Measurements from ENCODE around the gene AP1AR.

Gene AP1AR

DNA sequence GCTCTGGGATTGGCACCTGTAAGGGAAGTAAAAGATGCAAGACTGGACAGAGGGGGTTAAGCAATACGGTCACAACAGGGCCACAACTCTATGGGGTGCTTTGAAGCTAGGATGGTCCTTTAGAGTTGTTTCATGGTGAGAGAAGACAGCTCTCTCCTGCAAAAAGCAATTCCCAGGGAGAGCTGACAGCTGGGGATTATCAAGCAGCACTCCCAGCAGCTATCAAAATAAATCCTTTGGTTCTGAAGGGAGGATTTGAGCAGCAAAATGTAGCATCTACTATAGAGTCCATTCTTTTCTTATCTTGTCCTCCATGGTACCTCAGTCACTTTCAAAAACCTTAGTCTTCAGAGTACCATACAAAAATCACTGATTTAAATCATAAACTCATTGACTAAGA, 35.1 kb upstream of the AP1AR start:
- Histone ChIP-seq H3K4me1 (ENCODE audit: control insufficient read depth, insufficient read depth, low read depth, low read length) (no peaks in the 10 kb centered on the region), H3K4ac (ENCODE audit: low read depth in 1 of 2, low read length in 2 of 2) (no peak overlapping the region), H3K4me2 (ENCODE audit: low read length, poor library complexity, severe bottlenecking) (no peak overlapping the region), H4K8ac (ENCODE audit: low read length) (no peak overlapping the region), H2AK5ac (ENCODE audit: low read length, severe bottlenecking) (no peak overlapping the region), H2BK5ac (ENCODE audit: low read depth, low read length, poor library complexity, severe bottlenecking) (no peak overlapping the region), H3K18ac (ENCODE audit: low read depth in 1 of 2, low read length in 2 of 2) (no peak overlapping the region), H3K14ac (ENCODE audit: low read length in 2 of 2) (no peak overlapping the region), H2BK12ac (ENCODE audit: low read length in 2 of 2) (no peak overlapping the region), H4K91ac (ENCODE audit: low read length) (no peak overlapping the region), H3K9me3 (ENCODE audit: control insufficient read depth, low read length) (no peaks in the 10 kb centered on the region), H3K79me1 (replicated peaks; ENCODE audit: low read length, poor library complexity, severe bottlenecking) (no peaks in the 10 kb centered on the region), H2BK120ac (ENCODE audit: low read depth, low read length) (no peak overlapping the region), H3K23ac (ENCODE audit: low read length in 2 of 2) (no peak overlapping the region), H3K27ac (ENCODE audit: low read length, poor library complexity, severe bottlenecking) (no peak overlapping the region), H3K27me3 (ENCODE audit: control insufficient read depth in 1 of 2, insufficient read depth in 1 of 2, low read length in 2 of 2) (no peaks in the 10 kb centered on the region), H2AFZ (ENCODE audit: low read depth, low read length) (no peak overlapping the region), H3K9ac (ENCODE audit: low read length) (no peak overlapping the region), H3K4me3 (ENCODE audit: insufficient read depth in 1 of 2, low read depth in 1 of 2, low read length in 2 of 2) (no peak overlapping the region), H2BK15ac (ENCODE audit: low read depth, poor library complexity, severe bottlenecking) (no peak overlapping the region), H3K36me3 (ENCODE audit: control insufficient read depth in 1 of 2, insufficient read depth in 2 of 2, low read depth in 1 of 2, low read length in 2 of 2) (no peaks in the 10 kb centered on the region)
- 82% methylated on average over 1 of the region's 1 CpG for WGBS
- no peak for DNase-seq

DNA sequence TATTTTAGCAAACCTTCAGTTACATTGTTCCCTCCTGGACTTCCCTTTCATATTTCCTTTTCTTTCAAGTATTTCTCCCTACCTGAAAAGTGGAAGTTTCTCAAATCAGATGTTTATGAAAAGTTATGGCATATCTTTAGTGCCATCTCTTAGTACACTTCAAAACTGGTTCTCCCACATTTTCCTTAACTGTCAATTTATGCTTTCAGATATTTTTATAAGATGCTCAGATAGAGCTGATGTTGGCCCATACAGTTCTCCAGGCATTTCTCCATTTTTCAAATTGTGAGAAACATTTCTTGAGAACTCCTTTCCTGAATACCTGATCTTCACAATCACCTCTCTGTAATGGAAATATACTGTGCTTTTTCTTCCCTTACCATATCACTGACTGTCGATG, 32.5 kb upstream of the AP1AR start:
- Histone ChIP-seq H2BK120ac (ENCODE audit: low read depth, low read length) (no peak overlapping the region), H3K4me3 (ENCODE audit: insufficient read depth in 1 of 2, low read depth in 1 of 2, low read length in 2 of 2) (no peak overlapping the region), H3K4ac (ENCODE audit: low read depth in 1 of 2, low read length in 2 of 2) (no peak overlapping the region), H3K9me3 (ENCODE audit: control insufficient read depth, low read length) (no peaks in the 10 kb centered on the region), H3K27me3 (ENCODE audit: control insufficient read depth in 1 of 2, insufficient read depth in 1 of 2, low read length in 2 of 2) (no peaks in the 10 kb centered on the region), H3K14ac (ENCODE audit: low read length in 2 of 2) (no peak overlapping the region), H2AK5ac (ENCODE audit: low read length, severe bottlenecking) (no peak overlapping the region), H3K4me1 (ENCODE audit: control insufficient read depth, insufficient read depth, low read depth, low read length) (no peaks in the 10 kb centered on the region), H3K79me1 (replicated peaks; ENCODE audit: low read length, poor library complexity, severe bottlenecking) (no peaks in the 10 kb centered on the region), H4K8ac (ENCODE audit: low read length) (no peak overlapping the region), H3K4me2 (ENCODE audit: low read length, poor library complexity, severe bottlenecking) (no peak overlapping the region), H3K18ac (ENCODE audit: low read depth in 1 of 2, low read length in 2 of 2) (no peak overlapping the region), H2BK5ac (ENCODE audit: low read depth, low read length, poor library complexity, severe bottlenecking) (no peak overlapping the region), H2BK12ac (ENCODE audit: low read length in 2 of 2) (no peak overlapping the region), H3K27ac (ENCODE audit: low read length, poor library complexity, severe bottlenecking) (no peak overlapping the region), H2BK15ac (ENCODE audit: low read depth, poor library complexity, severe bottlenecking) (no peak overlapping the region), H2AFZ (ENCODE audit: low read depth, low read length) (no peak overlapping the region), H3K9ac (ENCODE audit: low read length) (no peak overlapping the region), H3K23ac (ENCODE audit: low read length in 2 of 2) (no peak overlapping the region), H4K91ac (ENCODE audit: low read length) (no peak overlapping the region), H3K36me3 (ENCODE audit: control insufficient read depth in 1 of 2, insufficient read depth in 2 of 2, low read depth in 1 of 2, low read length in 2 of 2) (no peaks in the 10 kb centered on the region)
- no peak for DNase-seq
- 100% methylated on average over 1 of the region's 1 CpG for WGBS

DNA sequence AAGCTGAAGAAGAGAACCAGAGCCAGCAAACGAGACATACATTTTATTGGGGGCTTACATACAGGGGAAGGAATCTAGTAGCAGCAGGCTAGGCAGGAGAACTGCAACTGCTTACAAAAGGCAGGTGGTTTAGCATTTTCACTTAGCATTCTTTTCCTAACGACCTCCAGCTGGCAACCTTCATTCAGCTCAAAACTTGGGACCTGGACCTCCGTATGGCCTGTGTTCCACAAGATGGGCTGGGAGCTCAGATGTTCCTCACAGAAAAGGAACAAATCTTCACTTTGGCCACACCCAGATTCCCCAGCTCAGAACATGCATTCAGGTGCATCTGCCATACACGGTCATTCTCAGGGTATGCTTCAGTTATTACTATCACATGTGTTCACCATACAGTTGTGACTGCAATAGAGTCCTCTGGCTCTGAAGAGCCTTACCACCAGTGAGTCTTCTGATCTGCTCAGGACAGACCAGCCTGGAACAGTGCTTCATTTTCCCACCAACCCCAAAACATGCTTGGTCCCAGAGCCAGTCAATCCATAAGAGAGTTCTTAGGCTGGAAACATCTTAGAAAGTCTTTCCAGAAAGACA, 29.6 kb upstream of the AP1AR start:
- Histone ChIP-seq H3K18ac (ENCODE audit: low read depth in 1 of 2, low read length in 2 of 2) (no peak overlapping the region), H3K36me3 (ENCODE audit: control insufficient read depth in 1 of 2, insufficient read depth in 2 of 2, low read depth in 1 of 2, low read length in 2 of 2) (no peaks in the 10 kb centered on the region), H3K4me1 (ENCODE audit: control insufficient read depth, insufficient read depth, low read depth, low read length) (no peaks in the 10 kb centered on the region), H4K91ac (ENCODE audit: low read length) (no peak overlapping the region), H3K23ac (ENCODE audit: low read length in 2 of 2) (no peak overlapping the region), H3K4me3 (ENCODE audit: insufficient read depth in 1 of 2, low read depth in 1 of 2, low read length in 2 of 2) (no peak overlapping the region), H2BK5ac (ENCODE audit: low read depth, low read length, poor library complexity, severe bottlenecking) (no peak overlapping the region), H3K4ac (ENCODE audit: low read depth in 1 of 2, low read length in 2 of 2) (no peak overlapping the region), H3K79me1 (replicated peaks; ENCODE audit: low read length, poor library complexity, severe bottlenecking) (no peaks in the 10 kb centered on the region), H3K9me3 (ENCODE audit: control insufficient read depth, low read length) (no peaks in the 10 kb centered on the region), H2AFZ (ENCODE audit: low read depth, low read length) (no peak overlapping the region), H4K8ac (ENCODE audit: low read length) (no peak overlapping the region), H2BK15ac (ENCODE audit: low read depth, poor library complexity, severe bottlenecking) (no peak overlapping the region), H2AK5ac (ENCODE audit: low read length, severe bottlenecking) (no peak overlapping the region), H2BK12ac (ENCODE audit: low read length in 2 of 2) (no peak overlapping the region), H3K4me2 (ENCODE audit: low read length, poor library complexity, severe bottlenecking) (no peak overlapping the region), H3K27me3 (ENCODE audit: control insufficient read depth in 1 of 2, insufficient read depth in 1 of 2, low read length in 2 of 2) (no peaks in the 10 kb centered on the region), H3K9ac (ENCODE audit: low read length) (no peak overlapping the region), H3K27ac (ENCODE audit: low read length, poor library complexity, severe bottlenecking) (no peak overlapping the region), H3K14ac (ENCODE audit: low read length in 2 of 2) (no peak overlapping the region), H2BK120ac (ENCODE audit: low read depth, low read length) (no peak overlapping the region)
- 68% methylated on average over 4 of the region's 4 CpGs for WGBS
- no peak for DNase-seq

DNA sequence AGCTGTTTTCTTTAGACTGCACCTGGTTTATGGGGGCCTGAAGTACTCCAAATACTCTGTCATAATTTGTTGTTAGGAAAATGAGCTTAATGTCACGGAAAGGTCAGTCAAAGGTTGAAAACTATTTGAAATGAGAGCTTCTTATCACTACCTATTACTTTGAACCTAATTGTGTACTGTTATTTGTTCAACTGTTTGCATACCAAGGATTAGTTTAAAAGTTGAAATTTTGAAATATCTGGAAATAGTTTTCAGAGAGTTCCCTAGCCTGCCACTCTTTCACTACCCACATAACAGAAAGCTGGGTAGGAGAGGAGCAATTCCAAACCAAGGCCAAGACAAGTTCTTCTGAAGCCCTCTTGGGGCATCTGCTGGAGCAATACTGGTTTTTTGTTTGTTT, 28.0 kb upstream of the AP1AR start:
- no peaks in the 10 kb centered on the region for H3K9me3 ChIP-seq (ENCODE audit: control insufficient read depth, low read length)
- no peak overlapping the region for H4K91ac ChIP-seq (ENCODE audit: low read length)
- no peak overlapping the region for H3K14ac ChIP-seq (ENCODE audit: low read length in 2 of 2)
- no peak overlapping the region for H2AFZ ChIP-seq (ENCODE audit: low read depth, low read length)
- no peak overlapping the region for H3K4me3 ChIP-seq (ENCODE audit: insufficient read depth in 1 of 2, low read depth in 1 of 2, low read length in 2 of 2)
- no peak overlapping the region for H4K8ac ChIP-seq (ENCODE audit: low read length)
- no peak for DNase-seq
- no peak overlapping the region for H3K9ac ChIP-seq (ENCODE audit: low read length)
- H2BK12ac ChIP-seq (ENCODE audit: low read length in 2 of 2) = no peak overlapping the region
- H3K36me3 ChIP-seq (ENCODE audit: control insufficient read depth in 1 of 2, insufficient read depth in 2 of 2, low read depth in 1 of 2, low read length in 2 of 2) = no peaks in the 10 kb centered on the region
- no peak overlapping the region for H3K18ac ChIP-seq (ENCODE audit: low read depth in 1 of 2, low read length in 2 of 2)
- no peaks in the 10 kb centered on the region for H3K27me3 ChIP-seq (ENCODE audit: control insufficient read depth in 1 of 2, insufficient read depth in 1 of 2, low read length in 2 of 2)
- no peak overlapping the region for H2BK5ac ChIP-seq (ENCODE audit: low read depth, low read length, poor library complexity, severe bottlenecking)
- no CpG with 5 or more reads among the region's 1 CpG for WGBS
- no peak overlapping the region for H3K4ac ChIP-seq (ENCODE audit: low read depth in 1 of 2, low read length in 2 of 2)
- no peak overlapping the region for H2AK5ac ChIP-seq (ENCODE audit: low read length, severe bottlenecking)
- H3K79me1 ChIP-seq (replicated peaks; ENCODE audit: low read length, poor library complexity, severe bottlenecking) = no peaks in the 10 kb centered on the region
- no peaks in the 10 kb centered on the region for H3K4me1 ChIP-seq (ENCODE audit: control insufficient read depth, insufficient read depth, low read depth, low read length)
- H2BK120ac ChIP-seq (ENCODE audit: low read depth, low read length) = no peak overlapping the region
- no peak overlapping the region for H3K27ac ChIP-seq (ENCODE audit: low read length, poor library complexity, severe bottlenecking)
- no peak overlapping the region for H3K4me2 ChIP-seq (ENCODE audit: low read length, poor library complexity, severe bottlenecking)
- no peak overlapping the region for H2BK15ac ChIP-seq (ENCODE audit: low read depth, poor library complexity, severe bottlenecking)
- H3K23ac ChIP-seq (ENCODE audit: low read length in 2 of 2) = no peak overlapping the region

Data from mesenchymal stem cell (in vitro differentiated cells and primary cell).